H1 (cell line): ENCODE measurements around the gene RALGAPA2. TPM values are rescaled to one million over a fixed set of nuclear protein-coding genes. Genes with fewer than 3 reads are reported as not detected.

Source experiments
- CTCF ChIA-PET: fragments of 300-600 bp; sonication (Branson Sonifier 250); formaldehyde crosslinking; loops from one replicate; lab custom pipeline; 2021; ENCODE audit not compliant: partially characterized antibody; lab: Charles Lee
- POLR2A ChIA-PET: fragments of 300-600 bp; sonication (Branson Sonifier 250); formaldehyde crosslinking; loops from one replicate; lab custom pipeline; 2021; ENCODE audit warnings: inconsistent platforms; ENCODE audit not compliant: partially characterized antibody; lab: Charles Lee
- DNase-seq, 2 experiments: peaks; one replicate each; pipeline versions ENCODE4 v3.0.0 to v3.0.0-alpha.2; 2010 to 2022; ENCODE audit warnings: low spot score in 2 of 2, low read depth in 1 of 2, mixed read lengths in 1 of 2
- FAIRE-seq: peaks from 2 replicates; lab custom pipeline; 2011; peaks lifted over from hg19 to GRCh38; lab: Jason Lieb, UNC
- H2AFZ ChIP-seq: 2 replicates; pipeline ENCODE4 v1.8.1; 2012; ENCODE audit warnings: low read length, inconsistent platforms
- H2AK5ac ChIP-seq: 2 replicates; pipeline ENCODE4 v1.6.1; 2013; ENCODE audit warnings: low read depth, low read length
- H2BK120ac ChIP-seq: replicated peaks from 2 replicates; pipeline ENCODE3; 2013; ENCODE audit warnings: low read depth, low read length, inconsistent platforms
- H2BK12ac ChIP-seq: 2 replicates; pipeline ENCODE4 v1.6.1; 2013; ENCODE audit warnings: low read depth, low read length
- H2BK15ac ChIP-seq: 2 replicates; pipeline ENCODE4 v1.6.1; 2013; ENCODE audit warnings: low read length
- H2BK20ac ChIP-seq: 2 replicates; pipeline ENCODE4 v1.6.1; 2013; ENCODE audit warnings: low read length
- H2BK5ac ChIP-seq: 2 replicates; pipeline ENCODE4 v1.6.1; 2013; ENCODE audit warnings: low read depth, low read length
- H3K14ac ChIP-seq: 2 replicates; pipeline ENCODE4 v1.6.1; 2013; ENCODE audit warnings: inconsistent platforms; ENCODE audit not compliant: insufficient read length
- H3K18ac ChIP-seq: 2 replicates; pipeline ENCODE4 v1.6.1; 2013; ENCODE audit warnings: low read length; ENCODE audit errors: extremely low read depth
- H3K23ac ChIP-seq: 2 replicates; pipeline ENCODE4 v1.6.1; 2013; ENCODE audit warnings: inconsistent platforms; ENCODE audit not compliant: insufficient read length
- H3K23me2 ChIP-seq: 2 replicates; pipeline ENCODE4 v1.6.1; 2013; ENCODE audit warnings: low read depth, low read length
- H3K27ac ChIP-seq: 2 replicates; pipeline ENCODE4 v1.6.1; 2011; ENCODE audit warnings: low read depth, low read length, inconsistent platforms
- H3K27me3 ChIP-seq, 4 experiments: replicated peaks in 1 of 4; 1 replicate in 1 of 4; 2 replicates in 3 of 4; pipeline versions ENCODE4 v1.6.1 to v1.8.1; 2011 to 2013; ENCODE audit warnings: low read length in 3 of 4, mild to moderate bottlenecking in 3 of 4, inconsistent platforms in 2 of 4, mixed read lengths in 2 of 4, moderate library complexity in 1 of 4; ENCODE audit not compliant: control insufficient read depth in 3 of 4, insufficient read depth in 3 of 4; ENCODE audit errors: extremely low read depth in 1 of 4
- H3K36me3 ChIP-seq, 4 experiments: 2 replicates each; pipeline versions ENCODE4 v1.6.1 to v1.8.1; 2011 to 2013; ENCODE audit warnings: mild to moderate bottlenecking in 4 of 4, low read length in 3 of 4, moderate library complexity in 2 of 4, control low read depth in 1 of 4, inconsistent platforms in 1 of 4; ENCODE audit not compliant: insufficient read depth in 4 of 4, control insufficient read depth in 2 of 4
- H3K4ac ChIP-seq: replicated peaks from 2 replicates; pipeline ENCODE3; 2013; ENCODE audit warnings: low read length, low read depth, mixed read lengths, inconsistent platforms; ENCODE audit not compliant: insufficient read length
- H3K4me1 ChIP-seq, 4 experiments: replicated peaks in 1 of 4; 1 replicate in 1 of 4; 2 replicates in 3 of 4; pipeline versions ENCODE4 v1.6.1 to v1.8.1; 2011 to 2013; ENCODE audit warnings: low read length in 3 of 4, inconsistent platforms in 2 of 4, mixed read lengths in 1 of 4; ENCODE audit not compliant: insufficient read depth in 4 of 4, control insufficient read depth in 3 of 4
- H3K4me2 ChIP-seq, 2 experiments: 2 replicates each; pipeline versions ENCODE4 v1.6.1 to v1.8.1; 2011 to 2013; ENCODE audit warnings: low read depth in 2 of 2, low read length in 2 of 2, control low read depth in 1 of 2, inconsistent platforms in 1 of 2, mild to moderate bottlenecking in 1 of 2; ENCODE audit not compliant: insufficient read depth in 1 of 2
- H3K4me3 ChIP-seq, 4 experiments: fragments of 200-600, 300-600 bp in 1 of 4; sonication (generic), shearing (Covaris generic), sonication (Bioruptor Twin) in 1 of 4; 2 replicates each; pipeline versions ENCODE4 v1.5.1 to v1.8.1; 2011 to 2016; ENCODE audit warnings: low read length in 4 of 4, low read depth in 3 of 4, control low read depth in 2 of 4, inconsistent platforms in 2 of 4, mild to moderate bottlenecking in 2 of 4, mixed read lengths in 1 of 4, moderate library complexity in 1 of 4; ENCODE audit not compliant: insufficient read depth in 2 of 4; ENCODE audit errors: extremely low read depth in 1 of 4
- H3K56ac ChIP-seq: replicated peaks from 2 replicates; pipeline ENCODE3; 2013; ENCODE audit warnings: low read depth, mild to moderate bottlenecking, mixed read lengths, low read length, inconsistent platforms; ENCODE audit not compliant: insufficient read length
- H3K79me1 ChIP-seq: 2 replicates; pipeline ENCODE4 v1.6.1; 2013; ENCODE audit warnings: low read depth, low read length, control low read depth
- H3K79me2 ChIP-seq, 2 experiments: 2 replicates each; pipeline versions ENCODE4 v1.6.1 to v1.8.1; 2012 to 2013; ENCODE audit warnings: low read length in 2 of 2, mild to moderate bottlenecking in 2 of 2, inconsistent platforms in 1 of 2; ENCODE audit not compliant: insufficient read depth in 2 of 2, control insufficient read depth in 1 of 2
- H3K9ac ChIP-seq, 4 experiments: replicated peaks in 1 of 4; 1 replicate in 1 of 4; 2 replicates in 3 of 4; pipeline versions ENCODE4 v1.6.1 to v1.8.1; 2011 to 2013; ENCODE audit warnings: low read depth in 3 of 4, low read length in 3 of 4, control low read depth in 2 of 4, mild to moderate bottlenecking in 2 of 4, moderate library complexity in 2 of 4, inconsistent platforms in 1 of 4; ENCODE audit errors: extremely low read depth in 1 of 4
- H3K9me3 ChIP-seq, 2 experiments: 2 replicates each; pipeline versions ENCODE4 v1.6.1 to v1.8.1; 2012 to 2013; ENCODE audit warnings: mild to moderate bottlenecking in 2 of 2, moderate library complexity in 2 of 2, control low read depth in 1 of 2, inconsistent platforms in 1 of 2, low read depth in 1 of 2, low read length in 1 of 2, mixed read lengths in 1 of 2; ENCODE audit not compliant: insufficient read depth in 2 of 2
- H4K20me1 ChIP-seq, 2 experiments: replicated peaks in 1 of 2; 2 replicates each; pipeline versions ENCODE3 to v1.8.1; 2011 to 2013; ENCODE audit warnings: inconsistent platforms in 2 of 2, low read length in 2 of 2, mild to moderate bottlenecking in 1 of 2; ENCODE audit not compliant: insufficient read depth in 2 of 2, control insufficient read depth in 1 of 2
- H4K5ac ChIP-seq: 2 replicates; pipeline ENCODE4 v1.6.1; 2013; ENCODE audit warnings: low read length, low read depth, mixed read lengths, inconsistent platforms; ENCODE audit not compliant: insufficient read length
- H4K8ac ChIP-seq: 2 replicates; pipeline ENCODE4 v1.8.0; 2013; ENCODE audit warnings: mild to moderate bottlenecking, moderate library complexity, low read length, inconsistent platforms; ENCODE audit not compliant: insufficient read depth; ENCODE audit errors: extremely low read depth
- H4K91ac ChIP-seq: replicated peaks from 2 replicates; pipeline ENCODE3; 2013; ENCODE audit warnings: low read length, mixed read lengths, inconsistent platforms; ENCODE audit not compliant: insufficient read length
- GTF2F1 ChIP-seq: IDR thresholded peaks from 2 replicates; pipeline ENCODE4 v1.6.1; 2012; ENCODE audit warnings: low read depth, low read length, improper control_type of control experiment, borderline replicate concordance
- JUND ChIP-seq: IDR thresholded peaks from 2 replicates; pipeline ENCODE4 v1.6.1; 2011; ENCODE audit warnings: mild to moderate bottlenecking, improper control_type of control experiment, low read length
- KDM5A ChIP-seq: fragments of 200-600 bp; IDR thresholded peaks from 2 replicates; pipeline ENCODE4 v1.7.1; 2012; ENCODE audit warnings: mild to moderate bottlenecking, low read length, inconsistent platforms, mixed read lengths
- SP2 ChIP-seq: IDR thresholded peaks from 2 replicates; pipeline ENCODE4 v1.6.1; 2012; ENCODE audit warnings: mild to moderate bottlenecking, low read length, inconsistent platforms
- WGBS, 2 experiments: shearing (Covaris generic) in 1 of 2; methylation state at CpG; one replicate each; pipeline versions ENCODE4 v1.1.6 to v1.1.7; 2013 to 2015; ENCODE audit warnings: low lambda C conversion rate in 2 of 2, mixed read lengths in 2 of 2, inconsistent platforms in 1 of 2, low coverage in 1 of 2, missing lambda C conversion rate in 1 of 2; ENCODE audit not compliant: insufficient replicate concordance in 2 of 2, insufficient coverage in 1 of 2, insufficient read length in 1 of 2; ENCODE audit errors: extremely low coverage in 1 of 2, missing lambda C conversion rate in 1 of 2; 5-methylcytosine and 5-hydroxymethylcytosine counted together
- polyA plus RNA-seq, 7 experiments: library from polyadenylated mRNA; depleted of rRNA in 3 of 7; stranded (reverse) in 5 of 7; unstranded in 2 of 7; fragments of >200 nt in 5 of 7; fragments of 200-250 nt in 2 of 7; gene quantifications; 1 replicate in 5 of 7; 2 replicates in 1 of 7; 4 replicates in 1 of 7; pipeline versions ENCODE4 v1.2.1 to v1.2.3, GENCODE V29; 2011 to 2013; ENCODE audit warnings: missing spikeins in 2 of 7, mixed read lengths in 2 of 7
- total RNA-seq: library from RNA; stranded (reverse); fragmentation: NEBNext Ultra II Directional; extraction: Animal tissue kit (Norgen Biotek cat#: 25700); gene quantifications from 2 replicates; pipeline ENCODE4 v1.2.1, GENCODE V29; 2021

RALGAPA2 gene
- total and polyA plus RNA-seq, 2 of the 8 experiments (the other 6 are each of a cell fraction or from before 2014, with no cell fraction given) = 5.1 to 25.5 TPM

GRCh38 chr20:20413810-20414281 lies 298.6 kb downstream of the RALGAPA2 start:
- Histone ChIP-seq H3K36me3 (no peaks in the 10 kb centered on the region), H3K18ac (no peak overlapping the region), H3K23ac (no peak overlapping the region), H2AFZ (no peak overlapping the region), H4K5ac (no peak overlapping the region), H3K9ac (no peak overlapping the region), H3K27me3 (no peaks in the 10 kb centered on the region), H4K8ac (no peak overlapping the region; the same call in 1 of the 2 replicates), H2AK5ac (no peak overlapping the region), H3K4me2 (no peak overlapping the region), H2BK5ac (no peak overlapping the region), H3K23me2 (no peaks in the 10 kb centered on the region), H3K4me1 (peaks cover 0 to 18% (median 9%) of the 10 kb centered on the region in 4 experiments; a peak in 5 of 7 replicates), H3K27ac (no peak overlapping the region), H2BK20ac (no peak overlapping the region), H4K20me1 (no peaks in the 10 kb centered on the region), H2BK120ac (no peak overlapping the region), H3K56ac (no peak overlapping the region), H4K91ac (no peak overlapping the region), H2BK15ac (no peak overlapping the region), H2BK12ac (no peak overlapping the region), H3K79me1 (no peaks in the 10 kb centered on the region), H3K4ac (no peak overlapping the region), H3K79me2 (no peaks in the 10 kb centered on the region), H3K14ac (no peak overlapping the region), H3K9me3 (no peaks in the 10 kb centered on the region), H3K4me3 (no peak overlapping the region)
- ChIA-PET POLR2A (interaction anchor here (1.0 kb wide), 1 partner anchor 10 kb away, joined by 3 read pairs; no protein-coding TSS in a partner anchor), CTCF (interaction anchor here (1.0 to 1.1 kb wide), 2 partner anchors 38 to 39 kb away, joined by 3 read pairs; no protein-coding TSS in a partner anchor)
- no peak for DNase-seq
- 94% methylated on average over 21 of the region's 21 CpGs; no CpG with 5 or more reads in 1 of the 2 experiments for WGBS, 2 experiments
- no peak for FAIRE-seq
- no peak for TF ChIP-seq SP2
- no peak for TF ChIP-seq KDM5A
- no peak for TF ChIP-seq GTF2F1
- no peak for TF ChIP-seq JUND
